CD4-positive, CD25-positive, alpha-beta regulatory T cell (primary cell): Measurements from ENCODE around the gene MDM2. TPM values are rescaled to one million over a fixed set of nuclear protein-coding genes. Genes with fewer than 3 reads are reported as not detected.

ENCODE experiments used
- ATAC-seq, 2 donors: fragments of 150-1000 bp; cut with Tn5 transposase; one replicate each; pipeline ENCODE4 v1.10.0; 2021; ENCODE audit warnings: low read depth in 2 of 2, moderate number of reproducible peaks in 2 of 2, moderate library complexity in 1 of 2
- DNase-seq, 3 donors: peaks; one replicate each; pipeline versions ENCODE4 v3.0.0 to v3.0.0-alpha.2; 2012 to 2022; ENCODE audit warnings: mixed read lengths in 1 of 3
- H3K27ac ChIP-seq: one replicate; pipeline ENCODE4 v1.7.0; 2013; ENCODE audit warnings: mild to moderate bottlenecking, low read length; ENCODE audit not compliant: insufficient read depth, poor library complexity, severe bottlenecking
- H3K27me3 ChIP-seq: one replicate; pipeline ENCODE4 v1.7.0; 2013; ENCODE audit warnings: low read length; ENCODE audit not compliant: control insufficient read depth, insufficient read depth
- H3K36me3 ChIP-seq: one replicate; pipeline ENCODE4 v1.7.0; 2013; ENCODE audit warnings: mild to moderate bottlenecking, low read length, moderate library complexity; ENCODE audit not compliant: control insufficient read depth, insufficient read depth
- H3K4me1 ChIP-seq: 2 replicates; pipeline ENCODE4 v1.7.0; 2013; ENCODE audit warnings: mild to moderate bottlenecking, low read length; ENCODE audit not compliant: insufficient read depth, control insufficient read depth, poor library complexity, severe bottlenecking
- H3K4me3 ChIP-seq: one replicate; pipeline ENCODE4 v1.7.0; 2013; ENCODE audit warnings: low read depth, mild to moderate bottlenecking, low read length, moderate library complexity
- H3K9me3 ChIP-seq, 2 experiments: 1 replicate in 1 of 2; 2 replicates in 1 of 2; pipeline ENCODE4 v1.7.0; 2013; ENCODE audit warnings: low read length in 2 of 2, mild to moderate bottlenecking in 1 of 2, moderate library complexity in 1 of 2; ENCODE audit not compliant: control insufficient read depth in 2 of 2
- H3K27ac Mint-ChIP-seq, 3 donors: one replicate each; pipeline ENCODE4 v1.8.0; 2020 to 2022; ENCODE audit warnings: mild to moderate bottlenecking in 3 of 3, mixed read lengths in 3 of 3, moderate library complexity in 2 of 3
- H3K27me3 Mint-ChIP-seq: one replicate; pipeline ENCODE4 v1.8.0; 2022; ENCODE audit warnings: mild to moderate bottlenecking, mixed read lengths
- H3K36me3 Mint-ChIP-seq: one replicate; pipeline ENCODE4 v1.8.0; 2020; ENCODE audit warnings: mixed read lengths
- H3K4me1 Mint-ChIP-seq, 4 donors: one replicate each; pipeline ENCODE4 v1.8.0; 2020 to 2022; ENCODE audit warnings: mixed read lengths in 4 of 4, mild to moderate bottlenecking in 1 of 4
- H3K4me3 Mint-ChIP-seq, 4 donors: one replicate each; pipeline ENCODE4 v1.8.0; 2020 to 2022; ENCODE audit warnings: mild to moderate bottlenecking in 4 of 4, mixed read lengths in 4 of 4, moderate library complexity in 3 of 4
- H3K9me3 Mint-ChIP-seq, 7 donors: one replicate each; pipeline ENCODE4 v1.8.0; 2020 to 2022; ENCODE audit warnings: mixed read lengths in 7 of 7, mild to moderate bottlenecking in 3 of 7, moderate library complexity in 2 of 7
- polyA plus RNA-seq, 4 donors: library from polyadenylated mRNA; unstranded; fragments of 300-500 nt; fragmentation: Illumina TruSeq; gene quantifications; one replicate each; pipeline ENCODE4 v1.2.3, GENCODE V29; 2021
- total RNA-seq: library from RNA; stranded (reverse); gene quantifications from one replicate; pipeline ENCODE4 v1.2.3, GENCODE V29; 2022

The MDM2 gene
- total and polyA plus RNA-seq, 5 donors from 2014 or later: 21.8 to 101 (median 24.0) TPM

- peaks cover 0 to 2% (median 0%) of the 10 kb centered on the region in 7 donors for H3K9me3 Mint-ChIP-seq
- H3K27me3 Mint-ChIP-seq: no peaks in the 10 kb centered on the region
- Histone ChIP-seq H3K36me3 (peaks cover 52% of the 10 kb centered on the region), H3K4me3 (no peak overlapping the region), H3K9me3 (no peaks in the 10 kb centered on the region), H3K27ac (no peak overlapping the region), H3K27me3 (no peaks in the 10 kb centered on the region), H3K4me1 (no peaks in the 10 kb centered on the region)
- H3K4me3 Mint-ChIP-seq: no peak overlapping the region
- H3K27ac Mint-ChIP-seq: peak overlapping the region in 1 of 3 donors; percentile 93
- peaks cover 4 to 17% (median 13%) of the 10 kb centered on the region in 4 donors for H3K4me1 Mint-ChIP-seq
- DNase-seq (no peak), ATAC-seq (no peak)
- peaks cover 25% of the 10 kb centered on the region for H3K36me3 Mint-ChIP-seq
Measured at GRCh38 chr12:68842784-68843567, 35.0 kb downstream of the MDM2 start.

DNA sequence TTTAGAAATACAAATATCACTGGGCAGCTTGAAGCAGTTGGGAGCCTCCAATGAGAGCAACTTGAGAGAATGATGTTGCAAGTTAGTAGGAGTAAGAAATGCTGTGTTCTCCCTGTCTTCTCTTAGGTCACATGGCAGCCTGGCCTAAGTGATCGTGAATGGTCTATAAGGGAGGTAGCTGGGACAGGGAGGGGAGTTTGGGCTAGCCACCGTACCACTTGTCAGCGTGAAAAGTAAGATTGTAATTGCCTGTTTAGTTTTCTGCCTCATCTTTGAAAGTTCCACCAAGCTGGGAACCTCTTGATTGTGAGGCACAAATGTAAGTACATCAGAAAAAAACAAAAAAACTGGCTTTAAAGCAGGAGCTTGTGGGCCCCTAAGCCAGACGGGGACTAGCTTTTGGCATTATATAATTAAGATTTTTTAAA, 36.4 kb downstream of the MDM2 start:
- no peaks in the 10 kb centered on the region for H3K9me3 ChIP-seq
- H3K27ac ChIP-seq: no peak overlapping the region
- H3K4me1 ChIP-seq: no peaks in the 10 kb centered on the region
- Mint-ChIP-seq H3K4me3 (no peak overlapping the region), H3K27me3 (no peaks in the 10 kb centered on the region), H3K36me3 (peaks cover 15% of the 10 kb centered on the region), H3K4me1 (peaks cover 4 to 13% (median 10%) of the 10 kb centered on the region in 4 donors), H3K9me3 (no peaks in the 10 kb centered on the region), H3K27ac (peak overlapping the region in 1 of 3 donors; percentile 32)
- H3K36me3 ChIP-seq: peaks cover 38% of the 10 kb centered on the region
- ATAC-seq: no peak
- H3K4me3 ChIP-seq: no peak overlapping the region
- no peaks in the 10 kb centered on the region for H3K27me3 ChIP-seq
- DNase-seq: no peak

DNA sequence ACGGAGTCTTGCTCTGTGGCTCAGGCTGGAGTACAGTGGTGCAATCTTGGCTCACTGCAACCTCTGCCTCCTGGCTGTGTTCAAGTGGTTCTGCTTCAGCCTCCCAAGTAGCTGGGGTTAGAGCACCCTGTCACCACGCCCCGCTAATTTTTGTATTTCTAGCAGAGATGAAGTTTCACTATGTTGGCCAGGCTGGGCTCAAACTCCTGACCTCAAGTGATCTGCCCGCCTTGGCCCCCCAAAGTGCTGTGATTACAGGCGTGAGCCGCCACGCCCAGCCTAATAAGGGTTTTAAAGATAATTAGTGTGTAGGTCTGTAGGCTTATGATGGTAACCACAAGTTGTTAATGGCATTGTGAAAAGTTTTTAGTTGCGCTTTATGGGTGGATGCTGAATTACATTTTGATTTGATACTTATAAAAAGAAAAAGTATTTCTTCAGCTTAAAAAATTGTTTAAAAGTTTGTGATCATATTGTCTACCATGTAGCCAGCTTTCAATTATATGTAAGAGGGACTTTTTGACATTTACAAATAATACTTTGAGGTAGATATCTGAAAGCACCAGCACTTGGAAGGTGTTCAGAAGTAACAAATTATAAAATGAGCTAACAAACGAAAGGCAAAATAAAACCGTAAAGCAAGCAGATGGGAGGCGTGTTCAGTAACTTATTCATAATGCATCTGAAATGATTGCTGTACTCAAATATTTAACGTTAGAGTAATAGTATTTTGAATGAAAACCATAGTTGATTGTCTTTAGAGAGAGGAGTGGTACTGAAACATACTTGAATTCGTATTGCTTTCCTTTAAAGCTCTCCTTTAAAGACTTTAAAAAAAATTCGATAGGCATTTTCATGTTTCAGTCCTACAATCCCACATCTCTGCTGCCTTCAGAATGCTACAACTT, 37.1 kb downstream of the MDM2 start:
- Mint-ChIP-seq H3K4me1 (peaks cover 4 to 13% (median 8%) of the 10 kb centered on the region in 4 donors), H3K36me3 (peaks cover 10% of the 10 kb centered on the region), H3K9me3 (no peaks in the 10 kb centered on the region), H3K4me3 (no peak overlapping the region), H3K27ac (peak overlapping the region in 1 of 3 donors; percentile 26), H3K27me3 (no peaks in the 10 kb centered on the region)
- DNase-seq (no peak), ATAC-seq (no peak)
- H3K9me3 ChIP-seq: no peaks in the 10 kb centered on the region
- peaks cover 33% of the 10 kb centered on the region for H3K36me3 ChIP-seq
- no peaks in the 10 kb centered on the region for H3K27me3 ChIP-seq
- no peak overlapping the region for H3K27ac ChIP-seq
- H3K4me1 ChIP-seq: no peaks in the 10 kb centered on the region
- no peak overlapping the region for H3K4me3 ChIP-seq

DNA sequence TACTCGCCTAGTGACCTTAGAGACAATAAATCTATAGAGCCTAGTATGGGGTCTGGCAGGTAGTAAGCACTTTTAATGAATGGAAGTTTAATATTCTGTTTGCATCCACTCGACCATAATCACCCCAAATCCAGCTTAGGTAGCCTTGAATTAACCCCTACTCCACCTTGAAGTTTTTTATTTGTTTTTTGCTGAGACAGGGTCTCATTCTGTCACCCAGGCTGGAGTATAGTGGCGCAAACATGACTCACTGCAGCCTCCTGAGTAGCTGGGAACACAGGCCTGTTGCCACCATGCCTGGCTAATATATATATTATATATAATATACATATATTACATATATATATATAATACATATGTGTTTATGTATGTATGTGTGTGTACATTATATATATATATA, 38.8 kb downstream of the MDM2 start:
- Histone ChIP-seq H3K4me3 (no peak overlapping the region), H3K9me3 (no peaks in the 10 kb centered on the region), H3K27me3 (no peaks in the 10 kb centered on the region), H3K4me1 (no peaks in the 10 kb centered on the region), H3K27ac (no peak overlapping the region), H3K36me3 (peaks cover 18% of the 10 kb centered on the region)
- Mint-ChIP-seq H3K9me3 (no peaks in the 10 kb centered on the region), H3K27ac (peak overlapping the region in 1 of 3 donors; percentile 42), H3K27me3 (no peaks in the 10 kb centered on the region), H3K4me1 (peaks cover 4 to 11% (median 7%) of the 10 kb centered on the region in 4 donors), H3K4me3 (no peak overlapping the region), H3K36me3 (peaks cover 5% of the 10 kb centered on the region)
- no peak for ATAC-seq
- no peak for DNase-seq

GRCh38 chr12:68850390-68850789, 42.4 kb downstream of the MDM2 start:
- Histone ChIP-seq H3K4me1 (no peaks in the 10 kb centered on the region), H3K4me3 (no peak overlapping the region), H3K9me3 (no peaks in the 10 kb centered on the region), H3K36me3 (no peaks in the 10 kb centered on the region), H3K27ac (no peak overlapping the region), H3K27me3 (no peaks in the 10 kb centered on the region)
- no peak overlapping the region for H3K4me3 Mint-ChIP-seq
- no peak for DNase-seq
- peaks cover 3% of the 10 kb centered on the region for H3K36me3 Mint-ChIP-seq
- H3K27me3 Mint-ChIP-seq: peaks cover 4% of the 10 kb centered on the region
- H3K27ac Mint-ChIP-seq: no peak overlapping the region
- peaks cover 0 to 3% (median 0%) of the 10 kb centered on the region in 4 donors for H3K4me1 Mint-ChIP-seq
- ATAC-seq: no peak
- no peaks in the 10 kb centered on the region for H3K9me3 Mint-ChIP-seq

DNA sequence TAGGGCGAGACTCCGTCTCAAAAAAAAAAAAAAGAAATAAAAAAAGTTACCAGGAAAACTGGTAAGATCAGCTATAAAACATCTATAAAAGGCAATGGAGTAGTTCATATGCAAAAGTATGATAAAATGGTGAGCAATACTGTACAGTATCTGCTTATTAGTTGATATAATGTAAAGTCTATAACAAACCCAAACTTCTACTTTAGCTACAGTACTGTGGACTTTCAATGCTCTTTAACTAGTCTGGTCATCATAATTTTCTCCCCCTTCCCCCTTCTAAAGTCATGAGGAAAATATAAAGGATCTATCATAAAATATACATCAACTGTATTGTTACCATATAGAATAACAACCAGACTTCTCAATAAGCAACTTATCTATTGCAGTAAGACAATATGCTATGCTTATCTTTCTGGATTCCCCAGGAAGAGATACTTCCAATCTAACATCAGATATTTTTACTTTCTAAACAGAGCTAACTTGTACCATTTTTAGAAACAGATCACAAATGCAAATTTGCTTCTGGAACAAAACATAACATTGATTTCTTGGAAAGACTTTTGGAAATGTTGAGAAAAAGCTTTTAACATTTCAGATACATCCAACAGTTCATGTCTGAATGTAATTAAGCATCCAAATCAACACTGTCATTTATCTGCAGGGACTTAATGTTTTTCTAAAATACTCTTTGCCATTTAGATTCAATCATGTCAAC, 43.8 kb downstream of the MDM2 start:
- DNase-seq: no peak
- H3K27me3 Mint-ChIP-seq: peaks cover 4% of the 10 kb centered on the region
- H3K27ac Mint-ChIP-seq: no peak overlapping the region
- H3K9me3 Mint-ChIP-seq: no peaks in the 10 kb centered on the region
- Histone ChIP-seq H3K4me3 (no peak overlapping the region), H3K27me3 (no peaks in the 10 kb centered on the region), H3K9me3 (no peaks in the 10 kb centered on the region), H3K4me1 (no peaks in the 10 kb centered on the region), H3K27ac (no peak overlapping the region), H3K36me3 (no peaks in the 10 kb centered on the region)
- H3K4me3 Mint-ChIP-seq: no peak overlapping the region
- H3K4me1 Mint-ChIP-seq: peaks cover 0 to 3% (median 0%) of the 10 kb centered on the region in 4 donors
- peaks cover 3% of the 10 kb centered on the region for H3K36me3 Mint-ChIP-seq
- ATAC-seq: no peak

DNA sequence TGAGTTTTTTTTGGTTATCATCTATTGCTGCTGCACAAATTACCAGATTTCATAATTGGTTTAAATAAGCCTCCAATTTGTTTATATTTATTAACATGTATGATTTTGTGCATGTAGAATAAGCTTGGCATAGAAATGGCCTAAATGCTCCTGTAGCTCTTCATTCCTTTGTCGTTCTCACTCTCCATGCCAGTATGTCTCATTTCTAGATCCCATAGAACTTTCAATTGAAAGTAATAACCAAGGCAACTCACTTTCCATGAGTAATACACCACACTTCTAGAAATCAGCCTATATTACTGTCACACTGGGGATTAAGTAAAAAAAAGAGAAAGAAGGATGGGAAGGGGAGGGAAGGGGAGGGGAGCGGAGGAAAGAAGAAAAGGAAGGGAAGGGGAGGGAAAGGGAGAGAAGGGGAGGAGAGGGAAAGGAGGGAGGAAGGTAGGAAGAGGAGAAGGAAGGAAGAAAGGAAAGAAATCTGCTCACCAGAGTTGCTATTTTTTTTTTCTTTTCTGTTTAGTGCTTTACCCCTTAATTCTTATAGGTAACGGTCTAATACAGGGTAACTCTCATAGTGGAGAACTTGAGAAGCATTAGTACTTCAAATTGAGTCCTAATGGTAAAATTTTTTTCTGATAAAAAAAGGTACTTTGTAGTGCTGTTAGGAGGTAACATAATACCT, 45.6 kb downstream of the MDM2 start:
- no peak for DNase-seq
- H3K4me3 ChIP-seq: no peak overlapping the region
- H3K36me3 Mint-ChIP-seq: peaks cover 3% of the 10 kb centered on the region
- no peaks in the 10 kb centered on the region for H3K27me3 ChIP-seq
- ATAC-seq: no peak
- peaks cover 0 to 3% (median 0%) of the 10 kb centered on the region in 4 donors for H3K4me1 Mint-ChIP-seq
- H3K27ac ChIP-seq: no peak overlapping the region
- H3K36me3 ChIP-seq: no peaks in the 10 kb centered on the region
- peaks cover 4% of the 10 kb centered on the region for H3K27me3 Mint-ChIP-seq
- no peak overlapping the region for H3K4me3 Mint-ChIP-seq
- no peaks in the 10 kb centered on the region for H3K9me3 ChIP-seq
- no peaks in the 10 kb centered on the region for H3K9me3 Mint-ChIP-seq
- H3K4me1 ChIP-seq: no peaks in the 10 kb centered on the region
- no peak overlapping the region for H3K27ac Mint-ChIP-seq
